ENCODE data around the gene LMAN2.
A peak's percentile ranks its signal among the peaks of the same experiment; 100 is the strongest.

Gene LMAN2

DNA sequence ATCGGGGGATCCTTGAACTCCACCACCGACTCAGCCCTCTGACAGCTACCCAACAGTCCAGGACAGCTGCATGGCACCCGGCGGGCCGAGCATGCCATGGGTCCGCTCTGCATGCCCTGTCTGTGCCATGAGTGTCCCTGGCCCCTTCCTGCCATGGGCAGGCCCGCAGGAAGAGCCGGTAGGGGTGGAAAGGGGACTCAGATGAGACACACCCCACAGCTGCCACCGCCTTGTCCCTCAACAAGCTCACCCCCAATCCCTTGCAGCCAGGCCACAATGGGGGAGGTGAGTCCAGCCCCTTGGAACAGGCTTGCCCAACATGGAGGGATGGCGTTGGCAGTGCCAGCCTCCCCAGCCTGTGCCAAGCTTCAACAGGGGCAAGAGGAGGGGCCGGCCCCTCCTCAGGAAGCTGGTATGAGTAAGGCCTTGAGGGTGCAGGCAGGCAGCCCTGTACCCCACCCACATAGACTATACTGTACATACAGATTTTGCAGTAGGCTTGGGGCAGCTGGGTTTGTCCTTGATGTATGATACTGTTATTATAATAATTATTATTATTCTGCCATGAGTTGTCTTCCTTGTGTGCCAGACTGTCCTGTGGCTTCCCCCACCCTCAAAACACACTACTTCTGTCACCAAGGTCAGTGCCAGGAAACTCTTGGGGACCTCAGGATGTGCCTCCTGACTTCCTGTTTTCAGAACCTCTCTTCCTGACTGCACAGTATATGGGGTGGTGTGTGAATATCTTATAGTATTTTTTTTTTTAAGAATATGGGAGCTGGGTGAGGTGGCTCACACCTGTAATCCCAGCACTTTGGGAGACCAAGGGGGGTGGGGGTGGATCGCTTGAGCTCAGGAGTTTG, 20.8 kb upstream of the LMAN2 start:
- Histone ChIP-seq H4K20me1 (ENCODE audit: insufficient read depth, low read length) (no peaks in the 10 kb centered on the region), H3F3A (ENCODE audit: insufficient read depth, low read length) (peaks cover 18% of the 10 kb centered on the region), H2AFZ (ENCODE audit: low read length) (no peak overlapping the region), H3K4me2 (ENCODE audit: low read depth, low read length) (peak overlapping the region; percentile 80; the same call in 1 of the 2 replicates), H3K9me2 (replicated peaks; ENCODE audit: insufficient read depth, low read length) (no peaks in the 10 kb centered on the region), H3K27me3 (replicated peaks; ENCODE audit: insufficient read depth, low read length) (no peaks in the 10 kb centered on the region), H3K79me2 (ENCODE audit: low read length) (no peaks in the 10 kb centered on the region), H3K4me3 (ENCODE audit: low read length) (no peak overlapping the region), H3K9ac (ENCODE audit: low read length) (no peak overlapping the region), H3K9me3 (replicated peaks; ENCODE audit: insufficient read depth, low read length) (no peaks in the 10 kb centered on the region), H3K27ac (ENCODE audit: low read length) (no peak overlapping the region), H3K36me3 (replicated peaks; ENCODE audit: insufficient read depth, low read length) (no peaks in the 10 kb centered on the region), H3K4me1 (ENCODE audit: low read length) (peaks cover 35% of the 10 kb centered on the region)
- TF ChIP-seq, protein P1, sequence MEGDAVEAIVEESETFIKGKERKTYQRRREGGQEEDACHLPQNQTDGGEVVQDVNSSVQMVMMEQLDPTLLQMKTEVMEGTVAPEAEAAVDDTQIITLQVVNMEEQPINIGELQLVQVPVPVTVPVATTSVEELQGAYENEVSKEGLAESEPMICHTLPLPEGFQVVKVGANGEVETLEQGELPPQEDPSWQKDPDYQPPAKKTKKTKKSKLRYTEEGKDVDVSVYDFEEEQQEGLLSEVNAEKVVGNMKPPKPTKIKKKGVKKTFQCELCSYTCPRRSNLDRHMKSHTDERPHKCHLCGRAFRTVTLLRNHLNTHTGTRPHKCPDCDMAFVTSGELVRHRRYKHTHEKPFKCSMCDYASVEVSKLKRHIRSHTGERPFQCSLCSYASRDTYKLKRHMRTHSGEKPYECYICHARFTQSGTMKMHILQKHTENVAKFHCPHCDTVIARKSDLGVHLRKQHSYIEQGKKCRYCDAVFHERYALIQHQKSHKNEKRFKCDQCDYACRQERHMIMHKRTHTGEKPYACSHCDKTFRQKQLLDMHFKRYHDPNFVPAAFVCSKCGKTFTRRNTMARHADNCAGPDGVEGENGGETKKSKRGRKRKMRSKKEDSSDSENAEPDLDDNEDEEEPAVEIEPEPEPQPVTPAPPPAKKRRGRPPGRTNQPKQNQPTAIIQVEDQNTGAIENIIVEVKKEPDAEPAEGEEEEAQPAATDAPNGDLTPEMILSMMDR (IDR thresholded peaks at IDR 0.05; ENCODE audit: low read length), result no peak
- no peak for TF ChIP-seq EZH2phosphoT487 (IDR thresholded peaks at IDR 0.05; ENCODE audit: low read length)
- TF ChIP-seq EZH2 (optimal IDR thresholded peaks at IDR 0.05; ENCODE audit: low read depth, low read length), result no peak
- DNase-seq, result no peak

DNA sequence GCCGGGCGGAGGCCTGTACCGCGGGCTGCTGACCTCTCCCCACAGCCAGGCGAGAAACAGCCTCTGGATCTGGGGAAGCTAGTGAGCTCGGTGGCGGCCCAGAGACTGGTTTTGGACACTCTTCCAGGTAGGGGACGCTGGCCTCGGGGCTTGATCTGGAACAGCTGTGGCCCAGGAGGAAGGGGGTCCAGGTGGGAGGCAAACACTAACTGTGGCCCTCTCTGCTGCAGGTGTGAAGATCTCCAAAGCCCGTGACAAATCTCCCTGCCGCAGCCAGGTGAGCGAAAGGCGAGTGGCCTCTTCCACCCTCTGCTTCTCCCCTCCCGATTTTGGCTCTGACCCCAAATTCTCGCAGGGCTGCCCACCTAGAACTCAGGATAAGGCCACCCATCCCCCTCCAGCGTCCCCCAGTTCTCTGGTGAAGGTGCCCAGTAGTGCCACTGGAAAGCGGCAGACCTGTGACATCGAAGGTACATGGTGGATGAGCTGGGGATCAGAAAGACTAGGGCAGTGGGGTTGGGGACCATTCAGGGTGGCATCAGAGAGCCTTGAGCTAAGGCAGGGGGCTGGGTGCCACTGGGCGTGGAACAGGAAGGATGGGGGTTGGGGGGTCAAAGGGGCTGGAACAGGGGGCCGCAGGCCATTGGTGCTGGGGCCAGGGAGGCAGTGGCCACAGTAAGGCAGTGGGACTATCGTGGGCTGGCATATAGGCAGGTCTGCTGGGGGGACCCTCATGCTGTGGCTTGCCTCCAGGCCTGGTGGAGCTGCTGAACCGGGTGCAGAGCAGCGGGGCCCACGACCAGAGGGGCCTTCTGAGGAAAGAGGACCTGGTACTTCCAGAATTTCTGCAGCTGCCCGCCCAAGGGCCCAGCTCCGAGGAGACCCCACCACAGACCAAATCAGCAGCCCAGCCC, 19.9 kb upstream of the LMAN2 start:
- H3K4me2 ChIP-seq (ENCODE audit: low read depth, low read length), result peak overlapping the region; percentile 80
- peak overlapping the region; percentile 69 for H3K4me3 ChIP-seq (ENCODE audit: low read length)
- H3K36me3 ChIP-seq (replicated peaks; ENCODE audit: insufficient read depth, low read length), result no peaks in the 10 kb centered on the region
- no peaks in the 10 kb centered on the region for H3K9me2 ChIP-seq (replicated peaks; ENCODE audit: insufficient read depth, low read length)
- H3K4me1 ChIP-seq (ENCODE audit: low read length), result peaks cover 35% of the 10 kb centered on the region
- TF ChIP-seq, protein P1 (IDR thresholded peaks at IDR 0.05; ENCODE audit: low read length), result no peak
- no peak for TF ChIP-seq EZH2phosphoT487 (IDR thresholded peaks at IDR 0.05; ENCODE audit: low read length)
- no peak for TF ChIP-seq EZH2 (optimal IDR thresholded peaks at IDR 0.05; ENCODE audit: low read depth, low read length)
- no peaks in the 10 kb centered on the region for H3K27me3 ChIP-seq (replicated peaks; ENCODE audit: insufficient read depth, low read length)
- no peak overlapping the region for H2AFZ ChIP-seq (ENCODE audit: low read length)
- H3K9ac ChIP-seq (ENCODE audit: low read length), result peak overlapping the region; percentile 55; the same call in 1 of the 2 replicates
- no peaks in the 10 kb centered on the region for H3K9me3 ChIP-seq (replicated peaks; ENCODE audit: insufficient read depth, low read length)
- H3K79me2 ChIP-seq (ENCODE audit: low read length), result no peaks in the 10 kb centered on the region
- H4K20me1 ChIP-seq (ENCODE audit: insufficient read depth, low read length), result no peaks in the 10 kb centered on the region
- H3F3A ChIP-seq (ENCODE audit: insufficient read depth, low read length), result peaks cover 18% of the 10 kb centered on the region
- DNase-seq, result no peak
- H3K27ac ChIP-seq (ENCODE audit: low read length), result no peak overlapping the region

DNA sequence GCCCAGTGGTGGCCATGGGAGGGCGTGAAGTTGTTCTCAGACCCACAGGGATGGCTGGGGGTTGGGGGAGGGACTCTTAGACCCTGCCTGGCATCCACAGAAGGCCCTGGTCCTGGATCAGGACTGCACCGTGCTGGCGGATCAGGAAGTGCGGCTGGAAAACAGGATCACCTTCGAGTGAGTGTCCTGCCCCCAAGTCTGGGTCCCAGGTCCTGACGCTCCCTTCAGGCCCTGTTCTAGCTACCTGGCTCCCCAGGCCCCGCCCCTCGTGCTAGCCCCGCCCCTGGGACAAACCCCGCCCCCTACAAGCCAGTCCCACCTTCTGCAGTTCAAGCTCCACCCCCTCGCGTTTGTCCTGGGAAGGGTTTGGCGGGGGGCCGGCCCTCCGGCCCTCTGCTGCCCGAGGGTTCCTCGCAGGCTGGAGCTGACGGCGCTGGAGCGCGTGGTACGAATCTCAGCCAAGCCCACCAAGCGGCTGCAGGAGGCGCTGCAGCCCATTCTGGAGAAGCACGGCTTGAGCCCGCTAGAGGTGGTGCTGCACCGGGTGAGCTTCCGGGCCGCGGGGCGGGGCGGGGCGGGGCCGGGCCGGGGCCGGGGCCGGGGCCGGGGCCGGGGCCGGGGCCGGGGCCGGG, 19.1 kb upstream of the LMAN2 start:
- Histone ChIP-seq H3K9me2 (replicated peaks; ENCODE audit: insufficient read depth, low read length) (no peaks in the 10 kb centered on the region), H3K4me3 (ENCODE audit: low read length) (peak overlapping the region; percentile 69; the same call in 1 of the 2 replicates), H2AFZ (ENCODE audit: low read length) (no peak overlapping the region), H3K79me2 (ENCODE audit: low read length) (no peaks in the 10 kb centered on the region), H4K20me1 (ENCODE audit: insufficient read depth, low read length) (no peaks in the 10 kb centered on the region), H3K4me2 (ENCODE audit: low read depth, low read length) (peak overlapping the region; percentile 50), H3K27ac (ENCODE audit: low read length) (peak overlapping the region; percentile 39; the same call in 1 of the 2 replicates), H3K9me3 (replicated peaks; ENCODE audit: insufficient read depth, low read length) (no peaks in the 10 kb centered on the region), H3K9ac (ENCODE audit: low read length) (0 out of 2 replicates have a peak overlapping the region, but pooled peaks have one; percentile 13), H3K27me3 (replicated peaks; ENCODE audit: insufficient read depth, low read length) (no peaks in the 10 kb centered on the region), H3K36me3 (replicated peaks; ENCODE audit: insufficient read depth, low read length) (no peaks in the 10 kb centered on the region), H3K4me1 (ENCODE audit: low read length) (peaks cover 35% of the 10 kb centered on the region), H3F3A (ENCODE audit: insufficient read depth, low read length) (peaks cover 18% of the 10 kb centered on the region)
- no peak for TF ChIP-seq EZH2phosphoT487 (IDR thresholded peaks at IDR 0.05; ENCODE audit: low read length)
- TF ChIP-seq, protein P1 (IDR thresholded peaks at IDR 0.05; ENCODE audit: low read length), result peak; percentile 54
- peak; percentile 93 for DNase-seq
